Measurements from ENCODE around the gene ZKSCAN8. TPM values are rescaled to one million over a fixed set of nuclear protein-coding genes. Genes with fewer than 3 reads are reported as not detected.
A peak's percentile ranks its signal among the peaks of the same experiment; 100 is the strongest.

Gene ZKSCAN8
- total and polyA plus RNA-seq, 7 donors, result 1.6 to 12.5 (median 7.7) TPM

DNA sequence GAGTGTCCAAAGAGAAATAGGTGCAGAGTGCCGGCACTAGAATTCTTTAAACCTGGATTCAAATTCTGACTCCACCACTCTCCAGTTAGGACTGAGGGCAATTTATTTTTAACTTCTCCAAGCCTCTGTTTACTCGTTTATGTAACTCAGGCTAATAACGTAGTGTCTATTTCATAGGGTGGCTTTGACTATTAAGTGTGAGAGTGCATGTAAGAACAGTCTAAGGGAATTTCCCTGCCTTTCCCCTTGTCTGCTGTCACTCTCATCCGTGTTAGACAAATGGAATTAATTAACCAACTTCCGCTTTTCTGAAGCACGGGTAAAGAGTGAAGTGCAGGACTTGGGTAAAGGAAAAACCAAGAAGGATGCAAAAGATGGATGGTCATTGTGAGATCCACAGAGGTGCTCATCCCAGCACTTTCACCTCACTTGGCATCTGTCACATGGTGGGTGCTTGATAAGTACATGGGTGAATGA is 4.1 kb upstream of the ZKSCAN8 start:
- DNase-seq (no peak), ATAC-seq (no peak)
- Histone ChIP-seq H3K4me3 (peak overlapping the region; percentile 90), H3K4me1 (peaks cover 14% of the 10 kb centered on the region), H3K27ac (peak overlapping the region; percentile 90), H3K27me3 (ENCODE audit: insufficient read depth in 3 of 3, low read length in 2 of 3) (no peaks in the 10 kb centered on the region), H3K9me3 (no peaks in the 10 kb centered on the region), H3K36me3 (ENCODE audit: insufficient read depth in 1 of 2, low read depth in 1 of 2) (peaks cover 0 to 7% of the 10 kb centered on the region in 2 donors)
- intact Hi-C loops (cut with DNase I), result loop anchor here (2.0 to 5.0 kb wide), 4 partner anchors 115 to 219 kb away; partner anchors contain the start of genes ZKSCAN4 (in 1 of the 2), ZSCAN26 (in 1 of the 2) and ZSCAN31 (in 1 of the 2)
- 2% methylated on average over 6 of the region's 6 CpGs for WGBS, 3 donors
- TF ChIP-seq, protein P1, sequence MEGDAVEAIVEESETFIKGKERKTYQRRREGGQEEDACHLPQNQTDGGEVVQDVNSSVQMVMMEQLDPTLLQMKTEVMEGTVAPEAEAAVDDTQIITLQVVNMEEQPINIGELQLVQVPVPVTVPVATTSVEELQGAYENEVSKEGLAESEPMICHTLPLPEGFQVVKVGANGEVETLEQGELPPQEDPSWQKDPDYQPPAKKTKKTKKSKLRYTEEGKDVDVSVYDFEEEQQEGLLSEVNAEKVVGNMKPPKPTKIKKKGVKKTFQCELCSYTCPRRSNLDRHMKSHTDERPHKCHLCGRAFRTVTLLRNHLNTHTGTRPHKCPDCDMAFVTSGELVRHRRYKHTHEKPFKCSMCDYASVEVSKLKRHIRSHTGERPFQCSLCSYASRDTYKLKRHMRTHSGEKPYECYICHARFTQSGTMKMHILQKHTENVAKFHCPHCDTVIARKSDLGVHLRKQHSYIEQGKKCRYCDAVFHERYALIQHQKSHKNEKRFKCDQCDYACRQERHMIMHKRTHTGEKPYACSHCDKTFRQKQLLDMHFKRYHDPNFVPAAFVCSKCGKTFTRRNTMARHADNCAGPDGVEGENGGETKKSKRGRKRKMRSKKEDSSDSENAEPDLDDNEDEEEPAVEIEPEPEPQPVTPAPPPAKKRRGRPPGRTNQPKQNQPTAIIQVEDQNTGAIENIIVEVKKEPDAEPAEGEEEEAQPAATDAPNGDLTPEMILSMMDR (IDR thresholded peaks at IDR 0.05), result no peak

GRCh38 chr6:28139860-28140543 is 1.7 kb upstream of the ZKSCAN8 start:
- DNase-seq (no peak), ATAC-seq (no peak)
- TF ChIP-seq, protein P1 (IDR thresholded peaks at IDR 0.05), result no peak
- H3K4me3 ChIP-seq, result peak overlapping the region; percentile 38
- 59 to 80% (median 59%) methylated on average over 9 of the region's 9 CpGs for WGBS, 3 donors
- intact Hi-C loops (cut with DNase I), result loop anchor here (5.0 kb wide), 4 partner anchors 87 to 197 kb away; partner anchors contain the start of genes ZSCAN9 (in 2 of the 2), ZKSCAN4 (in 1 of the 2), ZSCAN26 (in 1 of the 2) and ZSCAN31 (in 1 of the 2)
- H3K36me3 ChIP-seq (ENCODE audit: insufficient read depth in 1 of 2, low read depth in 1 of 2), result peaks cover 0 to 10% of the 10 kb centered on the region in 2 donors
- H3K27ac ChIP-seq, result no peak overlapping the region
- no peaks in the 10 kb centered on the region for H3K9me3 ChIP-seq
- H3K27me3 ChIP-seq (ENCODE audit: insufficient read depth in 3 of 3, low read length in 2 of 3), result no peaks in the 10 kb centered on the region
- peaks cover 28% of the 10 kb centered on the region for H3K4me1 ChIP-seq

GRCh38 chr6:28140616-28141015 is 1.1 kb upstream of the ZKSCAN8 start:
- no peaks in the 10 kb centered on the region for H3K9me3 ChIP-seq
- DNase-seq (no peak), ATAC-seq (no peak)
- no peaks in the 10 kb centered on the region for H3K27me3 ChIP-seq (ENCODE audit: insufficient read depth in 3 of 3, low read length in 2 of 3)
- WGBS, 3 donors, result 69 to 75% (median 71%) methylated on average over 5 of the region's 5 CpGs
- H3K27ac ChIP-seq, result no peak overlapping the region
- TF ChIP-seq, protein P1 (IDR thresholded peaks at IDR 0.05), result no peak
- H3K4me3 ChIP-seq, result no peak overlapping the region
- peaks cover 25% of the 10 kb centered on the region for H3K4me1 ChIP-seq
- peaks cover 0 to 17% of the 10 kb centered on the region in 2 donors for H3K36me3 ChIP-seq (ENCODE audit: insufficient read depth in 1 of 2, low read depth in 1 of 2)
- intact Hi-C loops (cut with DNase I), result loop anchor here (5.0 kb wide), 1 partner anchor 87 kb away; the partner anchor contains the start of gene ZSCAN9 (in 2 of the 2)

- no peak for DNase-seq
- peak in 1 of 4 donors; percentile 47 for ATAC-seq
- Histone ChIP-seq H3K4me3 (peak overlapping the region; percentile 94), H3K9me3 (no peaks in the 10 kb centered on the region), H3K27ac (peak overlapping the region; percentile 84), H3K27me3 (ENCODE audit: insufficient read depth in 3 of 3, low read length in 2 of 3) (no peaks in the 10 kb centered on the region), H3K36me3 (ENCODE audit: insufficient read depth in 1 of 2, low read depth in 1 of 2) (peaks cover 0 to 33% of the 10 kb centered on the region in 2 donors), H3K4me1 (peaks cover 23% of the 10 kb centered on the region)
- TF ChIP-seq, protein P1 (IDR thresholded peaks at IDR 0.05), result no peak
- WGBS, 3 donors, result 11 to 14% (median 11%) methylated on average over 4 of the region's 4 CpGs
- intact Hi-C loops (cut with DNase I), result loop anchor here (5.0 kb wide), 1 partner anchor 85 kb away; the partner anchor contains the start of gene ZSCAN9 (in 2 of the 2)
Observed at GRCh38 chr6:28142446-28142845, 763 bp downstream of the ZKSCAN8 start.
